HepG2 (cell line): ENCODE measurements around the gene TLCD3B. TPM values are rescaled to one million over a fixed set of nuclear protein-coding genes. Genes with fewer than 3 reads are reported as not detected.

Experiments
- ATAC-seq: fragments of 200-7000 bp; cut with Tn5 transposase; 3 replicates; pipeline ENCODE4 v1.9.1; 2020; ENCODE audit warnings: mild to moderate bottlenecking, moderate library complexity
- BruUV-seq: library from RNA; stranded (reverse); fragments of 400-500 nt; replicated peaks from 2 replicates; lab custom pipeline; 2021; lab: Mats Ljungman, UMichigan
- CTCF ChIA-PET: fragments of 300-600 bp; formaldehyde crosslinking; extraction: SDS; loops from one replicate; lab custom pipeline; 2021; ENCODE audit warnings: low total read pairs, inconsistent platforms, low intra/inter-chr PET ratio; lab: Yijun Ruan, JAX
- POLR2A ChIA-PET: fragments of 350-600 bp; sonication (Branson Sonifier 250); formaldehyde crosslinking; loops from one replicate; lab custom pipeline; 2020; ENCODE audit warnings: antibody characterized with exemption, inconsistent platforms; lab: Yijun Ruan, JAX
- DNase-seq: peaks from one replicate; pipeline ENCODE4 v3.0.0-alpha.2; 2015; ENCODE audit warnings: low spot score
- FAIRE-seq: peaks from 3 replicates; lab custom pipeline; 2011; peaks lifted over from hg19 to GRCh38; lab: Jason Lieb, UNC
- H2AFZ ChIP-seq: one replicate; pipeline ENCODE4 v1.6.1; 2011; ENCODE audit warnings: low read length, inconsistent platforms
- H3K27ac ChIP-seq: fragments of 300-600 bp; 3 replicates; pipeline ENCODE4 v1.8.0; 2011; ENCODE audit warnings: mixed run types, mild to moderate bottlenecking, mixed read lengths, low read length, inconsistent platforms; ENCODE audit not compliant: insufficient read depth; ENCODE audit errors: extremely low read length
- H3K27me3 ChIP-seq, 2 experiments: fragments of 200-600 bp in 1 of 2; 2 replicates in 1 of 2; 3 replicates in 1 of 2; pipeline versions ENCODE4 v1.6.0 to v1.8.0; 2011; ENCODE audit warnings: low read length in 2 of 2, mild to moderate bottlenecking in 2 of 2, moderate library complexity in 2 of 2, inconsistent platforms in 1 of 2; ENCODE audit not compliant: insufficient read depth in 2 of 2, control insufficient read depth in 1 of 2
- H3K36me3 ChIP-seq, 2 experiments: fragments of 200-600 bp in 1 of 2; replicated peaks in 1 of 2; 2 replicates in 1 of 2; 3 replicates in 1 of 2; pipeline versions ENCODE4 v1.5.1 to v1.8.0; 2011; ENCODE audit warnings: low read length in 2 of 2, inconsistent platforms in 1 of 2; ENCODE audit not compliant: insufficient read depth in 2 of 2, control insufficient read depth in 1 of 2
- H3K4me1 ChIP-seq: 2 replicates; pipeline ENCODE4 v1.5.1; 2012; ENCODE audit warnings: low read length, inconsistent platforms; ENCODE audit not compliant: insufficient read depth
- H3K4me2 ChIP-seq: 2 replicates; pipeline ENCODE4 v1.6.0; 2011; ENCODE audit warnings: low read depth, low read length, inconsistent platforms
- H3K4me3 ChIP-seq, 3 experiments: fragments of 200-600 bp in 1 of 3; sonication (generic), shearing (Covaris generic) in 1 of 3; replicated peaks in 1 of 3; 2 replicates each; pipeline ENCODE4 v1.5.1; 2011 to 2016; ENCODE audit warnings: low read length in 3 of 3, inconsistent platforms in 2 of 3, low read depth in 2 of 3, mild to moderate bottlenecking in 2 of 3, control low read depth in 1 of 3, mixed read lengths in 1 of 3; ENCODE audit not compliant: insufficient read depth in 1 of 3
- H3K79me2 ChIP-seq: one replicate; pipeline ENCODE4 v1.6.1; 2011; ENCODE audit warnings: low read length, inconsistent platforms; ENCODE audit not compliant: insufficient read depth
- H3K9ac ChIP-seq: 2 replicates; pipeline ENCODE4 v1.6.0; 2011; ENCODE audit warnings: mild to moderate bottlenecking, low read depth, low read length, inconsistent platforms; ENCODE audit not compliant: insufficient read depth
- H3K9me3 ChIP-seq: 2 replicates; pipeline ENCODE4 v1.5.1; 2012; ENCODE audit warnings: mild to moderate bottlenecking, low read length
- H4K20me1 ChIP-seq: 2 replicates; pipeline ENCODE4 v1.6.0; 2011; ENCODE audit warnings: inconsistent platforms, mild to moderate bottlenecking, low read length, moderate library complexity; ENCODE audit not compliant: insufficient read depth
- CENPX ChIP-seq: sonication (generic); formaldehyde crosslinking; IDR thresholded peaks from 2 replicates; pipeline ENCODE4 v1.9.0; 2021; ENCODE audit warnings: mild to moderate bottlenecking, missing genetic modification reagents, moderate library complexity
- GZF1 ChIP-seq: sonication (generic); formaldehyde crosslinking; IDR thresholded peaks from 2 replicates; pipeline ENCODE4 v1.5.1; 2020; ENCODE audit warnings: mild to moderate bottlenecking, missing genetic modification reagents
- PHF5A ChIP-seq: IDR thresholded peaks from one replicate; pipeline ENCODE4 v1.6.1; 2018; ENCODE audit warnings: low read depth, missing genetic modification reagents; ENCODE audit not compliant: unreplicated experiment
- PRPF4 ChIP-seq: fragments of 200-400 bp; formaldehyde crosslinking; IDR thresholded peaks from 2 replicates; pipeline ENCODE4 v1.6.1; 2016; ENCODE audit warnings: low read length, low read depth; ENCODE audit not compliant: poor library complexity, severe bottlenecking
- SRSF1 ChIP-seq: fragments of 200-400 bp; formaldehyde crosslinking; optimal IDR thresholded peaks from 2 replicates; pipeline ENCODE3; 2017; ENCODE audit warnings: mild to moderate bottlenecking, low read depth, low read length, moderate library complexity
- ZNF263 ChIP-seq: sonication (generic); formaldehyde crosslinking; IDR thresholded peaks from 2 replicates; pipeline ENCODE4 v1.4.0; 2020; ENCODE audit warnings: missing genetic modification reagents
- ZNF280D ChIP-seq: sonication (generic); formaldehyde crosslinking; IDR thresholded peaks from 2 replicates; pipeline ENCODE4 v1.5.1; 2020; ENCODE audit warnings: mild to moderate bottlenecking, missing genetic modification reagents
- ZNF503 ChIP-seq: sonication (generic); formaldehyde crosslinking; IDR thresholded peaks from 2 replicates; pipeline ENCODE4 v1.4.0; 2020; ENCODE audit warnings: missing genetic modification reagents
- WGBS: methylation state at CpG from one replicate; pipeline ENCODE4 v1.1.6; 2017; ENCODE audit warnings: low lambda C conversion rate; 5-methylcytosine and 5-hydroxymethylcytosine counted together
- in situ Hi-C: cut with HindIII; loops from 2 replicates; pipeline ENCODE4 v1.10.0; 2017; ENCODE audit warnings: low pct_unique_long_range_greater_than_20kb; ENCODE audit not compliant: extremely low pct_ligation_motif_present
- intact Hi-C: fragments of 100-400 bp; cut with micrococcal nuclease; formaldehyde crosslinking; loops from one replicate; pipeline ENCODE4 v1.10.0; 2022; ENCODE audit not compliant: unreplicated experiment
- polyA plus RNA-seq, 8 experiments: library from polyadenylated mRNA; depleted of rRNA in 3 of 8; stranded (reverse) in 7 of 8; unstranded in 1 of 8; fragments of >200 nt; fragmentation: Illumina TruSeq in 4 of 8; extraction: Trizol in 4 of 8; gene quantifications; 2 replicates each; pipeline versions ENCODE4 v1.2.1 to v1.2.3, GENCODE V29; 2011 to 2016; ENCODE audit warnings: low read depth in 4 of 8, missing spikeins in 1 of 8, mixed read lengths in 1 of 8; ENCODE audit not compliant: insufficient read depth in 1 of 8
- total RNA-seq, 5 experiments: library from RNA; depleted of rRNA; stranded (reverse); fragments of >200 nt; fragmentation: Illumina TruSeq; extraction: Trizol; gene quantifications; 2 replicates each; pipeline ENCODE4 v1.2.3, GENCODE V29; 2016; ENCODE audit warnings: low read depth in 1 of 5

Gene TLCD3B
- total and polyA plus RNA-seq, 2 of the 13 experiments (the other 11 are each of a cell fraction or from before 2014, with no cell fraction given), result not detected

GRCh38 chr16:30054451-30054850 is 23.4 kb upstream of the TLCD3B start:
- no peak overlapping the region; a peak in 1 of 6 replicates for H3K4me3 ChIP-seq
- H4K20me1 ChIP-seq, result no peaks in the 10 kb centered on the region
- H3K9me3 ChIP-seq, result no peaks in the 10 kb centered on the region
- H3K79me2 ChIP-seq, result no peaks in the 10 kb centered on the region
- no peaks in the 10 kb centered on the region for H3K36me3 ChIP-seq
- no TSS peak for BruUV-seq
- peak; percentile 7 for ATAC-seq
- CTCF ChIA-PET, result interaction anchor here (1.6 kb wide), 2 partner anchors 12 to 23 kb away, joined by 4 to 6 read pairs; partner anchors contain the start of gene TLCD3B
- peak overlapping the region; percentile 44 for H3K4me2 ChIP-seq
- H3K9ac ChIP-seq, result no peak overlapping the region; the same call in 1 of the 2 replicates
- TF ChIP-seq CENPX (CRISPR knock-in tag) (no peak), ZNF263 (0 out of 2 replicates have a peak, but pooled peaks have one; percentile 8), PRPF4 (no peak), ZNF503 (CRISPR knock-in tag) (no peak)
- H2AFZ ChIP-seq, result no peak overlapping the region
- no peak overlapping the region for H3K27ac ChIP-seq
- no peak for DNase-seq
- WGBS, result 60% methylated on average over 8 of the region's 8 CpGs
- POLR2A ChIA-PET, result interaction anchor here (0.6 to 5.6 kb wide), 2 partner anchors 10 to 21 kb away, joined by 3 to 66 read pairs; partner anchors contain the start of gene ALDOA
- H3K27me3 ChIP-seq, result peaks cover 0 to 7% of the 10 kb centered on the region in 2 experiments; a peak in 2 of 5 replicates
- no peak for FAIRE-seq
- in situ Hi-C loops (no loop called here), intact Hi-C loops (no loop called here)
- peaks cover 26% of the 10 kb centered on the region for H3K4me1 ChIP-seq

- ATAC-seq (peak; percentile 15), FAIRE-seq (no peak)
- WGBS, result 4% methylated on average over 19 of the region's 19 CpGs
- TF ChIP-seq GZF1 (CRISPR knock-in tag), result no peak
- TF ChIP-seq PHF5A, result no peak
- TF ChIP-seq SRSF1, result peak; percentile 3
- TF ChIP-seq ZNF280D (CRISPR knock-in tag), result 0 out of 2 replicates have a peak, but pooled peaks have one; percentile 25
Observed at GRCh38 chr16:30053376-30054015, 22.4 kb upstream of the TLCD3B start.

More at GRCh38 chr16:30053376-30054015, 22.4 kb upstream of the TLCD3B start:
- H3K27ac ChIP-seq, result no peak overlapping the region
- H4K20me1 ChIP-seq, result no peaks in the 10 kb centered on the region
- H3K27me3 ChIP-seq, result peaks cover 0 to 7% of the 10 kb centered on the region in 2 experiments; a peak in 2 of 5 replicates
- no peaks in the 10 kb centered on the region for H3K36me3 ChIP-seq
- H3K9ac ChIP-seq, result peak overlapping the region; percentile 51
- intact Hi-C loops (no loop called here), in situ Hi-C loops (no loop called here)
- ChIA-PET POLR2A (interaction anchor here (1.0 to 5.6 kb wide), 5 partner anchors 11 to 238 kb away, joined by 3 to 66 read pairs (median 4); partner anchors contain the start of genes ALDOA, PAGR1, SEZ6L2 and TBX6), CTCF (interaction anchor here (1.2 kb wide), 1 partner anchor 21 kb away, joined by 5 read pairs; no protein-coding TSS in a partner anchor)
- no TSS peak for BruUV-seq
- peak overlapping the region; percentile 96 for H3K4me2 ChIP-seq
- peak overlapping the region; percentile 63 to 77 (median 75) for H3K4me3 ChIP-seq
- H3K9me3 ChIP-seq, result no peaks in the 10 kb centered on the region
- H3K4me1 ChIP-seq, result peaks cover 26% of the 10 kb centered on the region
- no peaks in the 10 kb centered on the region for H3K79me2 ChIP-seq
- no peak overlapping the region for H2AFZ ChIP-seq
- DNase-seq, result no peak
